Lower leg skin (tissue), 3 donors: Measurements from ENCODE around the gene RANBP3.

Experiments
- POLR2A ChIP-seq, 2 donors: fragments of 450-650 bp; IDR thresholded peaks; one replicate each; pipeline ENCODE4 v1.6.1; 2016 to 2017; ENCODE audit warnings: antibody characterized with exemption in 2 of 2, mild to moderate bottlenecking in 1 of 2, moderate library complexity in 1 of 2
- TF ChIP-seq, protein P1 (sequence below), 3 donors: fragments of 450-650 bp; IDR thresholded peaks; one replicate each; pipeline ENCODE4 v1.5.1; 2016; ENCODE audit warnings: antibody characterized with exemption in 3 of 3, mild to moderate bottlenecking in 3 of 3, moderate library complexity in 2 of 3

DNA sequence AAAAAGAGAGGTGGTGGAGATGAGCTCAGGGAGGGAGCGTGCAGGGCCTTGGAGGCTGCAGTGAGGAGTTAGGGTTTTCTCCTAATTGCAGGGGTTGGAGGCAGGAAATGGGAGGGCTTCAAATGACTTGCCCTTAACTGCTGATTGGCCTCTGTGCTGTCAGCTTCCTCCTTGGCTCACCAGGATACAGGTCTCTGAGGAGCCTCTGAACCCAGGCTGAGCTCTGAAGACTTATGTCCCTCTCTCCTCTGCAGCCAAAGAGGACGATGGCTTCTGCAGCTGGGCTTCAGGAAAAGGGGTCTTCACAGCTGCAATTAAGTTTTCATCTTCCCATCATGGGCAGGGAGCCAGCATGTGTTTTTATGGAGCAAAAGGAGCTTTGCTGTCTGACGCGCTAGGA is 6.7 kb upstream of the RANBP3 start:
- TF ChIP-seq, protein P1, sequence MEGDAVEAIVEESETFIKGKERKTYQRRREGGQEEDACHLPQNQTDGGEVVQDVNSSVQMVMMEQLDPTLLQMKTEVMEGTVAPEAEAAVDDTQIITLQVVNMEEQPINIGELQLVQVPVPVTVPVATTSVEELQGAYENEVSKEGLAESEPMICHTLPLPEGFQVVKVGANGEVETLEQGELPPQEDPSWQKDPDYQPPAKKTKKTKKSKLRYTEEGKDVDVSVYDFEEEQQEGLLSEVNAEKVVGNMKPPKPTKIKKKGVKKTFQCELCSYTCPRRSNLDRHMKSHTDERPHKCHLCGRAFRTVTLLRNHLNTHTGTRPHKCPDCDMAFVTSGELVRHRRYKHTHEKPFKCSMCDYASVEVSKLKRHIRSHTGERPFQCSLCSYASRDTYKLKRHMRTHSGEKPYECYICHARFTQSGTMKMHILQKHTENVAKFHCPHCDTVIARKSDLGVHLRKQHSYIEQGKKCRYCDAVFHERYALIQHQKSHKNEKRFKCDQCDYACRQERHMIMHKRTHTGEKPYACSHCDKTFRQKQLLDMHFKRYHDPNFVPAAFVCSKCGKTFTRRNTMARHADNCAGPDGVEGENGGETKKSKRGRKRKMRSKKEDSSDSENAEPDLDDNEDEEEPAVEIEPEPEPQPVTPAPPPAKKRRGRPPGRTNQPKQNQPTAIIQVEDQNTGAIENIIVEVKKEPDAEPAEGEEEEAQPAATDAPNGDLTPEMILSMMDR (IDR thresholded peaks at IDR 0.05): no peak
- no peak for TF ChIP-seq POLR2A (IDR thresholded peaks at IDR 0.05)
